Karpas-422 (cell line): ENCODE data around the gene FURIN. TPM values are rescaled to one million over a fixed set of nuclear protein-coding genes. Genes with fewer than 3 reads are reported as not detected.
"Not testable (repeated sequence)": the region's sequence is repeated elsewhere in the genome, so short reads cannot be mapped to it uniquely, and the experiment has no call there.

Experiments used
- DNase-seq: peaks from one replicate; pipeline ENCODE4 v3.0.0-alpha.2; 2015
- H2AFZ ChIP-seq: fragments of 200-600 bp; sonication (generic); 2 replicates; pipeline ENCODE4 v1.6.1; 2014; ENCODE audit warnings: antibody characterized with exemption, low read length, mixed read lengths
- H3K27ac ChIP-seq: fragments of 200-600 bp; sonication (generic); 2 replicates; pipeline ENCODE4 v1.5.1; 2014; ENCODE audit warnings: mild to moderate bottlenecking, low read length, moderate library complexity
- H3K27me3 ChIP-seq: fragments of 200-600 bp; sonication (generic); 2 replicates; pipeline ENCODE4 v1.6.1; 2014; ENCODE audit warnings: low read length, mixed read lengths
- H3K36me3 ChIP-seq: fragments of 200-600 bp; sonication (generic); 2 replicates; pipeline ENCODE4 v1.6.1; 2014; ENCODE audit warnings: low read length, mixed read lengths; ENCODE audit not compliant: insufficient read depth
- H3K4me1 ChIP-seq: fragments of 200-600 bp; sonication (generic); 2 replicates; pipeline ENCODE4 v1.6.1; 2014; ENCODE audit warnings: mild to moderate bottlenecking, low read length, mixed read lengths
- H3K4me2 ChIP-seq: fragments of 200-600 bp; sonication (generic); 2 replicates; pipeline ENCODE4 v1.6.1; 2014; ENCODE audit warnings: low read length, low read depth, mild to moderate bottlenecking; ENCODE audit not compliant: poor library complexity, severe bottlenecking
- H3K4me3 ChIP-seq: fragments of 200-600 bp; sonication (generic); 2 replicates; pipeline ENCODE4 v1.5.1; 2014; ENCODE audit warnings: mild to moderate bottlenecking, antibody characterized with exemption, low read length, mixed read lengths
- H3K79me2 ChIP-seq: fragments of 200-600 bp; sonication (generic); 2 replicates; pipeline ENCODE4 v1.6.1; 2014; ENCODE audit warnings: mild to moderate bottlenecking, low read length, mixed read lengths
- H3K9ac ChIP-seq: fragments of 200-600 bp; sonication (generic); 2 replicates; pipeline ENCODE4 v1.6.0; 2014; ENCODE audit warnings: low read length
- H3K9me2 ChIP-seq: fragments of 200-600 bp; sonication (generic), shearing (Covaris generic); replicated peaks from 2 replicates; pipeline ENCODE4 v1.6.0; 2014; ENCODE audit warnings: mild to moderate bottlenecking, low read length, moderate library complexity; ENCODE audit not compliant: insufficient read depth
- H3K9me3 ChIP-seq: fragments of 300-700, 200-600 bp; sonication (generic); 2 replicates; pipeline ENCODE4 v1.6.1; 2014; ENCODE audit warnings: low read length, mixed read lengths
- H4K20me1 ChIP-seq: fragments of 200-600 bp; sonication (generic); 2 replicates; pipeline ENCODE4 v1.6.1; 2014; ENCODE audit warnings: mild to moderate bottlenecking, antibody characterized with exemption, low read length, low read depth; ENCODE audit not compliant: insufficient read depth
- total RNA-seq: library from RNA; depleted of rRNA; stranded (reverse); fragments of >200 nt; shearing (Covaris generic); gene quantifications from 2 replicates; pipeline ENCODE4 v1.2.3, GENCODE V29; 2014; ENCODE audit warnings: low replicate concordance; rRNA removed

Gene FURIN
- 30.4 and 30.9 TPM in 2 replicates for total RNA-seq

DNA sequence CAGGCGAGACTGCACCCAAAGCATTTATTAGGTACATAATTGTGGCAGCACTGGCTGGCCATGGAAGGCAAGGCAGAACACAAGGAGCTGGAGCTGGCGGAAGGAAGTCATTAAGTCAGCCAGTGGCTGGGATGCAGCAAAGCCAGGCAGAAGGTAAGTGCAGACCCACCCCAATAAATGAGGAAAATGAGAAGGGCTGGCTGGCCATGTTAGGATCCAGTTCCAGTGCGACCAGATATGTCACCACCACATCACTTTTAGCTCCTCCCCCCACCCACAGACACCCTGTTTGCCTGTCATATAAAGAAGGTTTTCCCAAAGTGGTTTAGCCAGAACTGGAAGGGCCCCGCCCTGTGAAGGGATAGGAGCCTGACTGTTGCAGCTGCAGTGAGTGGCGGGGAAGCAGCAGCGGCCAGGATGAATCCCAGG lies at the start of gene FURIN:
Gene FURIN (plus strand): TSS at position 328 of the 429 bp plus-strand sequence. CDS start 7,153 bp downstream, outside the sequence.
- no peaks in the 10 kb centered on the region for H3K9me2 ChIP-seq
- no peak within 1 kb of the TSS for H2AFZ ChIP-seq
- no peak within 1 kb of the TSS for H3K27ac ChIP-seq
- no peak within 1 kb of the TSS for H3K4me3 ChIP-seq
- no peak for DNase-seq
- no peaks in the 10 kb centered on the region for H3K9me3 ChIP-seq
- peaks cover 13% of the 10 kb centered on the region for H3K79me2 ChIP-seq
- H3K4me2 ChIP-seq: no peak within 1 kb of the TSS
- no peaks in the 10 kb centered on the region for H4K20me1 ChIP-seq
- H3K4me1 ChIP-seq: peaks cover 41% of the 10 kb centered on the region
- no peaks in the 10 kb centered on the region for H3K27me3 ChIP-seq
- no peak within 1 kb of the TSS for H3K9ac ChIP-seq
- no peaks in the 10 kb centered on the region for H3K36me3 ChIP-seq

DNA sequence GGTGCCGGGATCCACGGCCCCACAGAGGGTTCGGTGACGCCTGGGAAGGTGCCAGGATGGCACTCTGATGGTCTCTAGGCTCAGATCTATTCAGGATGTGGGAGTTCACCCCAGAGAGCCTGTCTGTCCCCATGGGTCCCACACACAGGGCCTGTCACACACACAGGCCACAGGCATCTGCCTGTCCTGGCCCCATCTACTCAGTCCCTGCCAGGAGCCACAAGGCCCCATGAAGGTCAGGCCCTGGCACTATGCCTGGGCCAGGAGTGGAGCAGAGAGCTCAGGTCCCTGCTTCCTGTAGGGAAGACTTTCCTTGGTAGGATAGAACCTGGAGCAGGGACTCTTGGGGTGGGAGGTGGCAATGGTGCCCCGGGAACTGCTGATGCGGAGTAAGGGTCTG lies 49.0 kb upstream of the FURIN start:
- no peak overlapping the region for H3K27ac ChIP-seq
- H3K9me2 ChIP-seq: no peaks in the 10 kb centered on the region
- no peak overlapping the region for H3K4me2 ChIP-seq
- no peak for DNase-seq
- no peaks in the 10 kb centered on the region for H3K79me2 ChIP-seq
- no peak overlapping the region; the same call in 1 of the 2 replicates for H3K9ac ChIP-seq
- no peak overlapping the region for H3K4me3 ChIP-seq
- H4K20me1 ChIP-seq: no peaks in the 10 kb centered on the region
- no peaks in the 10 kb centered on the region for H3K27me3 ChIP-seq
- no peaks in the 10 kb centered on the region for H3K36me3 ChIP-seq
- peaks cover 55% of the 10 kb centered on the region for H3K4me1 ChIP-seq
- no peak overlapping the region for H2AFZ ChIP-seq
- H3K9me3 ChIP-seq: no peaks in the 10 kb centered on the region

- Histone ChIP-seq H3K9me2 (no peaks in the 10 kb centered on the region), H2AFZ (no peak overlapping the region), H3K4me3 (no peak overlapping the region), H3K4me1 (peaks cover 51% of the 10 kb centered on the region), H3K4me2 (no peak overlapping the region), H3K9ac (no peak overlapping the region), H4K20me1 (no peaks in the 10 kb centered on the region), H3K27ac (no peak overlapping the region), H3K79me2 (no peaks in the 10 kb centered on the region), H3K36me3 (no peaks in the 10 kb centered on the region), H3K9me3 (no peaks in the 10 kb centered on the region), H3K27me3 (no peaks in the 10 kb centered on the region)
- DNase-seq: no peak
Observed at GRCh38 chr15:90819850-90820249, 48.5 kb upstream of the FURIN start.

GRCh38 chr15:90820481-90820880 lies 47.9 kb upstream of the FURIN start:
- no peaks in the 10 kb centered on the region for H3K9me3 ChIP-seq
- no peaks in the 10 kb centered on the region for H3K79me2 ChIP-seq
- no peak for DNase-seq
- H4K20me1 ChIP-seq: no peaks in the 10 kb centered on the region
- H3K27ac ChIP-seq: no peak overlapping the region
- H3K9me2 ChIP-seq: no peaks in the 10 kb centered on the region
- no peak overlapping the region for H3K4me2 ChIP-seq
- H3K4me3 ChIP-seq: no peak overlapping the region
- H3K27me3 ChIP-seq: no peaks in the 10 kb centered on the region
- H2AFZ ChIP-seq: no peak overlapping the region
- H3K36me3 ChIP-seq: no peaks in the 10 kb centered on the region
- H3K4me1 ChIP-seq: peaks cover 45% of the 10 kb centered on the region
- no peak overlapping the region for H3K9ac ChIP-seq

GRCh38 chr15:90822204-90822955 lies 46.0 kb upstream of the FURIN start:
- no peak overlapping the region for H2AFZ ChIP-seq
- no peak for DNase-seq
- no peaks in the 10 kb centered on the region for H3K27me3 ChIP-seq
- no peaks in the 10 kb centered on the region for H3K9me2 ChIP-seq
- no peaks in the 10 kb centered on the region for H3K79me2 ChIP-seq
- no peak overlapping the region for H3K9ac ChIP-seq
- no peak overlapping the region for H3K4me2 ChIP-seq
- no peaks in the 10 kb centered on the region for H3K36me3 ChIP-seq
- no peak overlapping the region for H3K27ac ChIP-seq
- H3K9me3 ChIP-seq: no peaks in the 10 kb centered on the region
- H3K4me3 ChIP-seq: no peak overlapping the region
- H4K20me1 ChIP-seq: no peaks in the 10 kb centered on the region
- peaks cover 26% of the 10 kb centered on the region for H3K4me1 ChIP-seq

DNA sequence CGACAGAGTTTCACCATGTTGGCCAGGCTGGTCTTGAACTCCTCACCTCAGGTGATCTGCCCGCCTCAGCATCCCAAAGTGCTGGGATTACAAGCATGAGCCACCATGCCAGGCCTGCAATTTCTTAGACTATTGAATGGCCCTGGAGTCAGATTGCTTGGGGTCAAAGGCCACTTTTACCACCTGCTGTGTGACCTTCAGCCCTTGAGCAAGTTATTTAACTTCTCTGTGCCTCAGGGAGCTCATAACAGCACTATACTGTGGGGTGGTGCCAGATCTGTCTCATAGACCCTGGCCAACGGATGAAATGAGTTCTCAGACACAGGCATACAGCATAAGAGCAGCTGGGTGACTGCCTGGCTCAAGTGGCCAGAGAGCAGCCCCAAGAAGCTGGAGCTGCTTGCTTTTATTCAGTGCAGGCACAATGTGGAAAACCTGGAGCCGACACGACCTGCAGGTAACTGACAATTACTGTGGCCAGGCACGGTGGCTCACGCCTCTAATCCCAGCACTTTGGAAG lies 44.9 kb upstream of the FURIN start:
- Histone ChIP-seq H3K9me3 (no peaks in the 10 kb centered on the region), H3K4me3 (no peak overlapping the region), H4K20me1 (no peaks in the 10 kb centered on the region), H3K27ac (no peak overlapping the region), H3K36me3 (no peaks in the 10 kb centered on the region), H3K27me3 (no peaks in the 10 kb centered on the region), H3K9ac (no peak overlapping the region), H3K9me2 (no peaks in the 10 kb centered on the region), H3K79me2 (no peaks in the 10 kb centered on the region), H3K4me2 (no peak overlapping the region), H2AFZ (no peak overlapping the region), H3K4me1 (peaks cover 14% of the 10 kb centered on the region)
- DNase-seq: no peak

DNA sequence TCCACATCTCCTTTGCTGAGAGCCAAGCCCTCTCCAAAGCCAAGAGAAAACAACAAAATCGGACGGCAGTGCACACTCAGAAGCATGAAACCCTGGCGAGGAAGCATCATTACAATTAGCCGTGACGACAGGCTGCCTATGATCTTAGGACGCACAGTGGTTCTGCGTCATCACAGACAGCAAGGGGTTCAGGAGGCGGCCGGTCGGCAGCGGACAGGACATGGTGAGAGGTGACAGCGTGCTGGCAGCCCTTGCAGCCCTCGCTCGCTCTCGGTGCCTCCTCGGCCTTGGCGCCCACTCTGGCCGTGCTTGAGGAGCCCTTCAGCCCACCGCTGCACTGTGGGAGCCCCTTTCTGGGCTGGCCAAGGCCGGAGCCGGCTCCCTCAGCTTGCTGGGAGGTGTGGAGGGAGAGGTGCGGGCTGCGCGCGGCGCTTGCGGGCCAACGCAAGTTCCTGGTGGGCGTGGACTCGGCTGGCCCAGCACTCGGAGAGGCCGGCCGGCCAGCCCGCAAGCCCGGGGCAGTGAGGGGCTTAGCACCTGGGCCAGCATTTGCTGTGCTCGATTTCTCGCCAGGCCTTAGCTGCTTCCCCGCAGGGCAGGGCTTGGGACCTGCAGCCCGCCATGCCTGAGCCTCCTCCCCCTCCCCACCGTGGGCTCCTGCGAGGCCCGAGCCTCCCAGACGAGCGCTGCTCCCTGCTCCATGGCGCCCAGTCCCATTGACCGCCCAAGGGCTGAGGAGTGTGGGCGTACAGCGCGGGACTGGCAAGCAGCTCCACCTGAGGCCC lies 43.1 kb upstream of the FURIN start:
- H4K20me1 ChIP-seq, H3K4me3 ChIP-seq: not testable (repeated sequence)

DNA sequence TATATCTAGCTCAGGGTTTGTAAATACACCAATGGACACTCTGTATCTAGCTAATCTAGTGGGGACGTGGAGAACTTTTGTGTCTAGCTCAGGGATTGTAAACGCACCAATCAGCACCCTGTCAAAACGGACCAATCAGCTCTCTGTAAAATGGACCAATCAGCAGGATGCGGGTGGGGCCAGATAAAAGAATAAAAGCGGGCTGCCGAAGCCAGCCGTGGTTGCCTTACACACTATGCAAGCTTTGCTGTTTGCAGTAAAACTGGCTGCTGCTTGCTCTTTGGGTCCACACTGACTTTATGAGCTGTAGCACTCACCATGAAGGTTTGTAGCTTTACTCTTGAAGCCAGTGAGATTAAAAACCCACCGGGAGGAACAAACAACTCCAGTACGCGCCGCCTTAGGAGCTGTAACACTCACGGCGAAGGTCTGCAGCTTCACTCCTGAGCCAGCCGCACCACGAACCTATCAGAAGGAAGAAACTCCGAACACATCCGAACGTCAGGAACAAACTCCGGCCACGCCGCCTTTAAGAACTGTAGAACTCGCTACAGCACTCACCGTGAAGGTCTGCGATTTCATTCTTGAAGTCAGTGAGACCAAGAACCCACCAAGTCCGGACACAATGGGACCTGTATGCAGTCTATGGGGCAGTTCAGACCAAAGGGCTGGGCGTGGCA lies 42.0 kb upstream of the FURIN start:
- not testable (repeated sequence) for H3K9me2 ChIP-seq, H2AFZ ChIP-seq, H3K36me3 ChIP-seq, H3K4me3 ChIP-seq, DNase-seq, H3K79me2 ChIP-seq, H4K20me1 ChIP-seq, H3K9me3 ChIP-seq, H3K9ac ChIP-seq, H3K4me2 ChIP-seq, H3K27ac ChIP-seq, H3K27me3 ChIP-seq
- H3K4me1 ChIP-seq: peaks cover 20% of the 10 kb centered on the region

More for the DNA sequence above, 43.1 kb upstream of the FURIN start:
- H3K27me3 ChIP-seq, H3K9ac ChIP-seq, H3K4me2 ChIP-seq, H3K27ac ChIP-seq, H3K36me3 ChIP-seq, H3K9me2 ChIP-seq, H3K9me3 ChIP-seq, DNase-seq, H2AFZ ChIP-seq, H3K79me2 ChIP-seq: not testable (repeated sequence)
- peaks cover 13% of the 10 kb centered on the region for H3K4me1 ChIP-seq
